Endodermal cell (in vitro differentiated cells): Measurements from ENCODE around the gene SGMS1. TPM values are rescaled to one million over a fixed set of nuclear protein-coding genes. Genes with fewer than 3 reads are reported as not detected.
"Not testable (repeated sequence)": the region's sequence is repeated elsewhere in the genome, so short reads cannot be mapped to it uniquely, and the experiment has no call there.

ENCODE experiments used
- DNase-seq: peaks from one replicate; pipeline ENCODE4 v3.0.0-alpha.2; 2017
- H3K27ac ChIP-seq: 2 replicates; pipeline ENCODE4 v1.5.1; 2013; ENCODE audit warnings: mild to moderate bottlenecking, low read depth, low read length, moderate library complexity
- H3K27me3 ChIP-seq: 2 replicates; pipeline ENCODE4 v1.6.1; 2013; ENCODE audit warnings: mild to moderate bottlenecking, low read length, moderate library complexity; ENCODE audit not compliant: insufficient read depth, control insufficient read depth, poor library complexity, severe bottlenecking
- H3K36me3 ChIP-seq: 2 replicates; pipeline ENCODE4 v1.7.0; 2013; ENCODE audit warnings: mild to moderate bottlenecking, low read length, moderate library complexity; ENCODE audit not compliant: control insufficient read depth, insufficient read depth
- H3K4me1 ChIP-seq: one replicate; pipeline ENCODE4 v1.7.0; 2013; ENCODE audit warnings: low read length; ENCODE audit not compliant: control insufficient read depth, insufficient read depth
- H3K4me3 ChIP-seq: 2 replicates; pipeline ENCODE4 v1.5.1; 2013; ENCODE audit warnings: mild to moderate bottlenecking, low read length, moderate library complexity
- H3K9ac ChIP-seq: 2 replicates; pipeline ENCODE4 v1.6.1; 2013; ENCODE audit warnings: mild to moderate bottlenecking, low read length, moderate library complexity; ENCODE audit not compliant: poor library complexity, severe bottlenecking; ENCODE audit errors: extremely low read depth
- H3K9me3 ChIP-seq: 2 replicates; pipeline ENCODE4 v1.6.1; 2013; ENCODE audit warnings: mild to moderate bottlenecking, low read length, moderate library complexity; ENCODE audit not compliant: control insufficient read depth
- H3K27ac Mint-ChIP-seq: 2 replicates; pipeline ENCODE4 v1.8.0; 2020; ENCODE audit warnings: mixed read lengths
- H3K27me3 Mint-ChIP-seq: 2 replicates; pipeline ENCODE4 v1.8.0; 2021; ENCODE audit warnings: mild to moderate bottlenecking, mixed read lengths; ENCODE audit not compliant: insufficient read depth
- H3K36me3 Mint-ChIP-seq: 2 replicates; pipeline ENCODE4 v1.8.0; 2020; ENCODE audit warnings: low read depth, mixed read lengths
- H3K4me1 Mint-ChIP-seq: 2 replicates; pipeline ENCODE4 v1.8.0; 2020; ENCODE audit warnings: mixed read lengths
- H3K4me3 Mint-ChIP-seq: 2 replicates; pipeline ENCODE4 v1.8.0; 2020; ENCODE audit warnings: mild to moderate bottlenecking, moderate library complexity, mixed read lengths
- H3K9me3 Mint-ChIP-seq: 2 replicates; pipeline ENCODE4 v1.8.0; 2020; ENCODE audit warnings: mild to moderate bottlenecking, mixed read lengths
- WGBS, 2 experiments: methylation state at CpG; one replicate each; pipeline versions ENCODE4 v1.1.5 to v1.1.7; 2013; ENCODE audit warnings: missing lambda C conversion rate in 2 of 2, mixed read lengths in 1 of 2; ENCODE audit not compliant: insufficient coverage in 1 of 2, insufficient read length in 1 of 2; 5-methylcytosine and 5-hydroxymethylcytosine counted together
- total RNA-seq, 2 donors: library from RNA; stranded (reverse); fragmentation: NEBNext Ultra II Directional in 1 of 2; extraction: Animal tissue kit (Norgen Biotek cat#: 25700) in 1 of 2; gene quantifications; 2 replicates in 1 of 2; 3 replicates in 1 of 2; pipeline ENCODE4 v1.2.1, GENCODE V29; 2021
- TF ChIP-seq, protein P1 (sequence below): fragments of 200-600 bp; sonication (generic); conservative IDR thresholded peaks from 2 replicates; pipeline ENCODE4 v1.5.0; 2021; ENCODE audit warnings: antibody characterized with exemption, mild to moderate bottlenecking

Gene SGMS1
- total RNA-seq, 2 donors from 2014 or later: 12.0 to 14.3 TPM

DNA sequence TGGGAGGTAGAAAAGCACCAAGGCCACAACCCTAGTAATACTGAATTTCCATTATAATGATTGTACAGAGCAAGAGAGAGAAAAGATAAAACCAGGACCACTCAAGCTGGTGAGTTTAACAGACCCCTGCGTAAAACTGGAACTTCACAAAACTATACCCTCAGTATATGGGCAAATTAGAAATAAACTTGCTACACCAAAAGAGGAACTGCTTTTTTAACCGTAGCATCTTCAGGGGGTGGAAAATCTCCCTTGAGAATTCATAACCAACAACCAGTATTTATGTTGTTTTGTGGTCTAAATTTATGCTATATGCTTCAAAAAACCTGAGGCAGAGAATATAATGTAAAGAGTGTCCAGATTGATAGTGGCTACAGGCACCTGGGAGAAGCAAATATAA, 171.2 kb downstream of the SGMS1 start:
- Histone ChIP-seq H3K36me3 (no peaks in the 10 kb centered on the region), H3K9ac (no peak overlapping the region), H3K27ac (no peak overlapping the region), H3K9me3 (no peaks in the 10 kb centered on the region), H3K4me1 (no peaks in the 10 kb centered on the region), H3K27me3 (no peaks in the 10 kb centered on the region), H3K4me3 (no peak overlapping the region)
- Mint-ChIP-seq H3K27ac (no peak overlapping the region), H3K4me1 (peaks cover 11% of the 10 kb centered on the region), H3K36me3 (peaks cover 6% of the 10 kb centered on the region), H3K27me3 (no peaks in the 10 kb centered on the region), H3K9me3 (peaks cover 3% of the 10 kb centered on the region), H3K4me3 (no peak overlapping the region)
- no peak for DNase-seq
- WGBS, 2 experiments: 87% methylated on average over 2 of the region's 2 CpGs; no CpG with 5 or more reads in 1 of the 2 experiments
- TF ChIP-seq, protein P1, sequence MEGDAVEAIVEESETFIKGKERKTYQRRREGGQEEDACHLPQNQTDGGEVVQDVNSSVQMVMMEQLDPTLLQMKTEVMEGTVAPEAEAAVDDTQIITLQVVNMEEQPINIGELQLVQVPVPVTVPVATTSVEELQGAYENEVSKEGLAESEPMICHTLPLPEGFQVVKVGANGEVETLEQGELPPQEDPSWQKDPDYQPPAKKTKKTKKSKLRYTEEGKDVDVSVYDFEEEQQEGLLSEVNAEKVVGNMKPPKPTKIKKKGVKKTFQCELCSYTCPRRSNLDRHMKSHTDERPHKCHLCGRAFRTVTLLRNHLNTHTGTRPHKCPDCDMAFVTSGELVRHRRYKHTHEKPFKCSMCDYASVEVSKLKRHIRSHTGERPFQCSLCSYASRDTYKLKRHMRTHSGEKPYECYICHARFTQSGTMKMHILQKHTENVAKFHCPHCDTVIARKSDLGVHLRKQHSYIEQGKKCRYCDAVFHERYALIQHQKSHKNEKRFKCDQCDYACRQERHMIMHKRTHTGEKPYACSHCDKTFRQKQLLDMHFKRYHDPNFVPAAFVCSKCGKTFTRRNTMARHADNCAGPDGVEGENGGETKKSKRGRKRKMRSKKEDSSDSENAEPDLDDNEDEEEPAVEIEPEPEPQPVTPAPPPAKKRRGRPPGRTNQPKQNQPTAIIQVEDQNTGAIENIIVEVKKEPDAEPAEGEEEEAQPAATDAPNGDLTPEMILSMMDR: no peak

DNA sequence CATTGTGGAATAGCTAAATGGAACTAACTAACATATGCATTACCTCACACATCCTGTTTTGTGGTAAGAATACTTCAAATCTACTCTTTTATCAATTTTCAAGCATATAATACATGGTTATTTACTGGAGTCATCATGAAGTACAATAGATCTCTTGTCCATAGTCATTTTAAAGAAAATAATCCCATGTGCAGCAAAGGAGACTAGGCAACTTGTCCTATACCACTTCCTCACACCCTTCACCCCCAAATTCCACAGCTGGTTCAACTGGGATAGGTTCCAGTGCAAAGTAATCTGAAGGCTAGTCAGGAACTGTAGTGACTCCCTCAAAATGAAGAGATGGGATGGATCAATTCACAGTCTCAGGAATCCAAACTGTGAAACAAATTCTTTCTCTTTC, 176.1 kb downstream of the SGMS1 start:
- no peak overlapping the region for H3K4me3 Mint-ChIP-seq
- Histone ChIP-seq H3K36me3 (no peaks in the 10 kb centered on the region), H3K4me3 (no peak overlapping the region), H3K27me3 (no peaks in the 10 kb centered on the region), H3K9ac (no peak overlapping the region), H3K4me1 (no peaks in the 10 kb centered on the region), H3K9me3 (peaks cover 16% of the 10 kb centered on the region), H3K27ac (no peak overlapping the region)
- H3K27ac Mint-ChIP-seq: no peak overlapping the region
- no peak for DNase-seq
- no peaks in the 10 kb centered on the region for H3K4me1 Mint-ChIP-seq
- no peaks in the 10 kb centered on the region for H3K27me3 Mint-ChIP-seq
- peaks cover 21% of the 10 kb centered on the region for H3K36me3 Mint-ChIP-seq
- TF ChIP-seq, protein P1: no peak
- H3K9me3 Mint-ChIP-seq: peaks cover 25% of the 10 kb centered on the region

DNA sequence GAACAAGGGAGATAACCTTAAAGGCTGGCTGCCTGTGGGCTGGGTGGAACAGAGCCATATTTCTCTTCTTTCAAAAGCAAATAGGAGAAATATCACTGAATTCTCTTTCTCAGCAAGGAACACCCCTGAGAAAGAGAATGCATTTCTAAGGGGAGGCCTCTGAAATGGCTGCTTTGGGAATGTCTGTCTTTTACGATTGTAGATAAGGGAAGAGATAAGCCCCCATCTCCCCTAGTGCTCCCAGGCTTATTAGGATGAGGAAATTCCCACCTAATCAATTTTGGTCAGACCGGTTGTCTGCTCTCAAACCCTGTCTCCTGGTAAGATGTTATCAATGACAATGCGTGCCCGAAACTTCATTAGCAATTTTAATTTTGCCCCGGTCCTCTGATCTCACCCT, 178.0 kb downstream of the SGMS1 start:
- not testable (repeated sequence) for H3K36me3 ChIP-seq, H3K27ac ChIP-seq, DNase-seq, H3K4me1 Mint-ChIP-seq, H3K27me3 ChIP-seq, H3K4me3 Mint-ChIP-seq, H3K27me3 Mint-ChIP-seq, H3K4me1 ChIP-seq, H3K27ac Mint-ChIP-seq, H3K9ac ChIP-seq, H3K4me3 ChIP-seq
- H3K9me3 ChIP-seq: peaks cover 16% of the 10 kb centered on the region
- peaks cover 21% of the 10 kb centered on the region for H3K36me3 Mint-ChIP-seq
- 67 to 72% methylated on average over 4 to 5 of the region's 5 CpGs for WGBS, 2 experiments
- H3K9me3 Mint-ChIP-seq: peaks cover 25% of the 10 kb centered on the region

DNA sequence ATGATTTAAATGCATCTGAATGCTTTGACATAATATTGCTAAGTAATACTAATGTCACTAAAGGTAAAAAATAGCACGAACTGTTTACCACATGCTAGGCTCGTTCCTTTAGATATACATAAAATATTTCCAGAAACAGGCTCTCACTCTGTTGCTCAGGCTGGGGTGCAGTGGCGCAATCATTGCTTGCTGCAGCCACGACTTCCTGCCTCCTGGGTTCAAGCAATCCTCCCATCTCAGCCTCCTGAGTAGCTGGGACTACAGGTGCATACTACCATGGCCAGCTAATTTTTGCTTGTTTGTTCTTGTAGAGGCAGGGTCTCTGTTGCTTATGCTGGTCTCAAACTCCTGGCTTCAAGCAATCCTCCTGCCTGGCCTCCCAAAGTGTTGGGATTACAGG, 183.3 kb downstream of the SGMS1 start:
- no peaks in the 10 kb centered on the region for H3K27me3 ChIP-seq
- H3K9me3 Mint-ChIP-seq: peaks cover 10% of the 10 kb centered on the region
- H3K9ac ChIP-seq: no peak overlapping the region
- TF ChIP-seq, protein P1: no peak
- H3K27ac Mint-ChIP-seq: no peak overlapping the region
- H3K36me3 Mint-ChIP-seq: peaks cover 5% of the 10 kb centered on the region
- no peaks in the 10 kb centered on the region for H3K4me1 ChIP-seq
- H3K4me3 ChIP-seq: no peak overlapping the region
- 86 to 97% methylated on average over 4 of the region's 4 CpGs for WGBS, 2 experiments
- H3K9me3 ChIP-seq: no peaks in the 10 kb centered on the region
- peaks cover 2% of the 10 kb centered on the region for H3K4me1 Mint-ChIP-seq
- no peaks in the 10 kb centered on the region for H3K36me3 ChIP-seq
- no peak overlapping the region for H3K4me3 Mint-ChIP-seq
- no peak overlapping the region for H3K27ac ChIP-seq
- DNase-seq: no peak
- H3K27me3 Mint-ChIP-seq: no peaks in the 10 kb centered on the region
